MM.1S (cell line): ENCODE measurements around the gene AGBL4.
A peak's percentile ranks its signal among the peaks of the same experiment; 100 is the strongest.
"Not testable (repeated sequence)": the region's sequence is repeated elsewhere in the genome, so short reads cannot be mapped to it uniquely, and the experiment has no call there.

Source experiments
- DNase-seq: peaks from one replicate; pipeline ENCODE4 v3.0.0-alpha.2; 2015
- H2AFZ ChIP-seq: fragments of 300-600 bp; sonication (generic); 2 replicates; pipeline ENCODE4 v1.6.0; 2016; ENCODE audit warnings: antibody characterized with exemption, low read length
- H3F3A ChIP-seq: fragments of 300-600 bp; sonication (generic); 2 replicates; pipeline ENCODE4 v1.6.1; 2016; ENCODE audit warnings: mild to moderate bottlenecking, antibody characterized with exemption, low read length, moderate library complexity, mixed read lengths; ENCODE audit not compliant: insufficient read depth
- H3K27ac ChIP-seq: fragments of 300-600 bp; sonication (generic); 2 replicates; pipeline ENCODE4 v1.5.1; 2016; ENCODE audit warnings: mild to moderate bottlenecking, low read length
- H3K27me3 ChIP-seq: fragments of 300-600 bp; sonication (generic); replicated peaks from 2 replicates; pipeline ENCODE4 v1.6.0; 2016; ENCODE audit warnings: low read length; ENCODE audit not compliant: insufficient read depth
- H3K36me3 ChIP-seq: fragments of 300-600 bp; sonication (generic); replicated peaks from 2 replicates; pipeline ENCODE4 v1.6.1; 2016; ENCODE audit warnings: mild to moderate bottlenecking, low read length, mixed read lengths; ENCODE audit not compliant: insufficient read depth
- H3K4me1 ChIP-seq: fragments of 300-600 bp; sonication (generic); 2 replicates; pipeline ENCODE4 v1.6.1; 2016; ENCODE audit warnings: low read length, mixed read lengths
- H3K4me2 ChIP-seq: fragments of 300-600 bp; sonication (generic); 2 replicates; pipeline ENCODE4 v1.6.0; 2016; ENCODE audit warnings: low read depth, low read length
- H3K4me3 ChIP-seq: fragments of 300-600 bp; sonication (generic); 2 replicates; pipeline ENCODE4 v1.5.1; 2016; ENCODE audit warnings: low read length, mixed read lengths
- H3K79me2 ChIP-seq: fragments of 300-600 bp; sonication (generic); 2 replicates; pipeline ENCODE4 v1.6.1; 2016; ENCODE audit warnings: mixed run types, low read length, mixed read lengths
- H3K9ac ChIP-seq: fragments of 300-600 bp; sonication (generic); 2 replicates; pipeline ENCODE4 v1.6.1; 2016; ENCODE audit warnings: low read length, mixed read lengths
- H3K9me2 ChIP-seq: fragments of 300-600 bp; sonication (generic); replicated peaks from 2 replicates; pipeline ENCODE4 v1.6.1; 2016; ENCODE audit warnings: mild to moderate bottlenecking, low read length, mixed read lengths; ENCODE audit not compliant: insufficient read depth
- H3K9me3 ChIP-seq: fragments of 300-600 bp; sonication (generic); replicated peaks from 2 replicates; pipeline ENCODE4 v1.6.1; 2016; ENCODE audit warnings: mild to moderate bottlenecking, low read length, mixed read lengths; ENCODE audit not compliant: insufficient read depth
- H4K20me1 ChIP-seq: fragments of 300-600 bp; sonication (generic); 2 replicates; pipeline ENCODE4 v1.6.1; 2016; ENCODE audit warnings: mild to moderate bottlenecking, low read length, moderate library complexity, mixed read lengths; ENCODE audit not compliant: insufficient read depth
- CTCF ChIP-seq: fragments of 300-600 bp; sonication (generic); IDR thresholded peaks from 2 replicates; pipeline ENCODE4 v1.5.1; 2016; ENCODE audit warnings: antibody characterized with exemption, low read length, mixed read lengths
- EZH2 ChIP-seq: fragments of 300-600 bp; sonication (generic); optimal IDR thresholded peaks from 2 replicates; pipeline ENCODE3; 2017; ENCODE audit warnings: low read depth, mild to moderate bottlenecking, antibody characterized with exemption, low read length, mixed read lengths
- EZH2phosphoT487 ChIP-seq: fragments of 300-600 bp; sonication (generic); IDR thresholded peaks from 2 replicates; pipeline ENCODE4 v1.6.1; 2018; ENCODE audit warnings: antibody characterized with exemption, low read length

AGBL4 gene

GRCh38 chr1:50027794-50028193 lies 4.0 kb upstream of the AGBL4 start:
- no peaks in the 10 kb centered on the region for H3K27me3 ChIP-seq
- TF ChIP-seq EZH2 (no peak), CTCF (no peak), EZH2phosphoT487 (no peak)

DNA sequence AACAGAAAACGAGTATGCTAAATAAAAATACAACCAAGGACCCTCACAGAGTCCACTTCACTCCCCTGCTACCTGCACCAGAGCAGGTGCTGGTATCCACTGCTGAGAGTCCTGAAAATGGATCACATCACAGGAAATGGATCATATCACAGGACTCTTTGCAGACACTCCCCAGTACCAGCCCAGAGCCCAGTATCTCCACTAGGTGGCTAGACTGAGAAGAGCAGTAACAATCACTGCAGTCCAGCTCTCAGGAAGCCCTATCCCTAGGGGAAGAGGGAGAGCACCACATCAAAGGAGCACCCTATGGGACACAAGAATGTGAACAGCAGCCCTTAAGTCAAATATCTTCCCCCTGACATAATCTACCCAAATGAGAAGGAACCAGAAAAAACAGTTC lies 28.0 kb downstream of the AGBL4 start:
- no peaks in the 10 kb centered on the region for H3F3A ChIP-seq
- no peaks in the 10 kb centered on the region for H4K20me1 ChIP-seq
- H3K4me3 ChIP-seq: no peak overlapping the region
- H3K4me2 ChIP-seq: no peak overlapping the region
- TF ChIP-seq CTCF (peak; percentile 18; the same call in 1 of the 2 replicates), EZH2 (no peak)
- no peaks in the 10 kb centered on the region for H3K79me2 ChIP-seq
- H3K27me3 ChIP-seq: no peaks in the 10 kb centered on the region
- H3K9me2 ChIP-seq: no peaks in the 10 kb centered on the region
- no peak overlapping the region for H2AFZ ChIP-seq
- H3K9ac ChIP-seq: no peak overlapping the region
- H3K36me3 ChIP-seq: no peaks in the 10 kb centered on the region
- H3K9me3 ChIP-seq: no peaks in the 10 kb centered on the region
- no peak overlapping the region for H3K27ac ChIP-seq
- DNase-seq: no peak
- no peaks in the 10 kb centered on the region for H3K4me1 ChIP-seq

More at GRCh38 chr1:50027794-50028193, 4.0 kb upstream of the AGBL4 start:
- H3K9me2 ChIP-seq: no peaks in the 10 kb centered on the region
- H3F3A ChIP-seq: no peaks in the 10 kb centered on the region
- H3K79me2 ChIP-seq: no peaks in the 10 kb centered on the region
- H3K9ac ChIP-seq: no peak overlapping the region
- H3K36me3 ChIP-seq: no peaks in the 10 kb centered on the region
- H4K20me1 ChIP-seq: no peaks in the 10 kb centered on the region
- no peaks in the 10 kb centered on the region for H3K4me1 ChIP-seq
- no peak for DNase-seq
- H3K9me3 ChIP-seq: no peaks in the 10 kb centered on the region
- no peak overlapping the region for H3K4me2 ChIP-seq
- H3K27ac ChIP-seq: no peak overlapping the region
- no peak overlapping the region for H2AFZ ChIP-seq
- no peak overlapping the region for H3K4me3 ChIP-seq

DNA sequence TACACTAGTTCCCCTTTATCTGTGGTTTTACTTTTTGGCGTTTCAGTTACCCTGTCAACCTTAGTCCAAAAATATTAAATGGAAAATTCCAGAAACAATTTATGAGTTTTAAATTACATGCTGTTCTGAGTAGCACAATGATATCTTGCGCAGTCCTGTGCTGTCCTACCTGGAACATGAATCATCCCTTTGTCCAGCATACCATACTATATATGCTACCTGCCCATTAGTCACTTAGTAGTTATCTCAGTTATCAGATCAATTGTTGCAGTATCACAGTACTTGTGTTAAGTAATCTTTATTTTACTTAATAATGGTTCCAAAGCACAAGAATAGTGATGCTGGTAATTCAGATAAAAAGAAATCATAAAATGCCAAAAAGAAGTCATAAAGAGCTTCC lies 52.7 kb downstream of the AGBL4 start:
- H3K9ac ChIP-seq: no peak overlapping the region
- DNase-seq: no peak
- no peak overlapping the region for H3K4me3 ChIP-seq
- H3K27ac ChIP-seq: no peak overlapping the region
- H4K20me1 ChIP-seq: no peaks in the 10 kb centered on the region
- no peaks in the 10 kb centered on the region for H3K9me2 ChIP-seq
- H3K79me2 ChIP-seq: no peaks in the 10 kb centered on the region
- no peaks in the 10 kb centered on the region for H3K9me3 ChIP-seq
- TF ChIP-seq CTCF (no peak), EZH2 (no peak), EZH2phosphoT487 (no peak)
- H2AFZ ChIP-seq: no peak overlapping the region
- H3K4me2 ChIP-seq: no peak overlapping the region
- no peaks in the 10 kb centered on the region for H3K36me3 ChIP-seq
- no peaks in the 10 kb centered on the region for H3F3A ChIP-seq
- H3K27me3 ChIP-seq: no peaks in the 10 kb centered on the region
- no peaks in the 10 kb centered on the region for H3K4me1 ChIP-seq

- H3K79me2 ChIP-seq: no peaks in the 10 kb centered on the region
- H3K4me2 ChIP-seq: no peak overlapping the region
- H3K9ac ChIP-seq: no peak overlapping the region
- no peaks in the 10 kb centered on the region for H3K9me2 ChIP-seq
- H3K27ac ChIP-seq: no peak overlapping the region
- H2AFZ ChIP-seq: no peak overlapping the region
- TF ChIP-seq EZH2phosphoT487 (no peak), EZH2 (no peak), CTCF (no peak)
- no peaks in the 10 kb centered on the region for H3F3A ChIP-seq
- H3K4me1 ChIP-seq: no peaks in the 10 kb centered on the region
- H3K27me3 ChIP-seq: no peaks in the 10 kb centered on the region
- H3K4me3 ChIP-seq: no peak overlapping the region
- no peak for DNase-seq
- no peaks in the 10 kb centered on the region for H3K36me3 ChIP-seq
- H3K9me3 ChIP-seq: no peaks in the 10 kb centered on the region
- H4K20me1 ChIP-seq: no peaks in the 10 kb centered on the region
Observed at GRCh38 chr1:49951385-49951784, 72.4 kb downstream of the AGBL4 start.

GRCh38 chr1:49915301-49915700 lies 108.5 kb downstream of the AGBL4 start:
- not testable (repeated sequence) for H3K27me3 ChIP-seq, H3K27ac ChIP-seq, H2AFZ ChIP-seq, H4K20me1 ChIP-seq, DNase-seq, H3K36me3 ChIP-seq, H3K4me1 ChIP-seq, H3K9ac ChIP-seq, H3K9me3 ChIP-seq, H3K79me2 ChIP-seq, H3K4me3 ChIP-seq, H3K9me2 ChIP-seq, H3K4me2 ChIP-seq, H3F3A ChIP-seq
